Measurements from ENCODE around the gene FXYD3.

The FXYD3 gene

GRCh38 chr19:35155441-35155840, 39.8 kb downstream of the FXYD3 start:
- Histone ChIP-seq H3K36me3 (ENCODE audit: control insufficient read depth, insufficient read depth, low read length) (peaks cover 38% of the 10 kb centered on the region), H3K9ac (ENCODE audit: low read length) (peak overlapping the region; percentile 74), H3K4me1 (ENCODE audit: control insufficient read depth, insufficient read depth, low read length) (peaks cover 31% of the 10 kb centered on the region), H3K9me3 (ENCODE audit: control insufficient read depth, insufficient read depth, low read depth, low read length) (no peaks in the 10 kb centered on the region), H3K27me3 (ENCODE audit: control insufficient read depth, insufficient read depth, low read length) (no peaks in the 10 kb centered on the region), H3K4me3 (ENCODE audit: low read depth, low read length) (peak overlapping the region; percentile 81), H3K27ac (ENCODE audit: low read depth, low read length) (peak overlapping the region; percentile 18; the same call in 1 of the 2 replicates)

DNA sequence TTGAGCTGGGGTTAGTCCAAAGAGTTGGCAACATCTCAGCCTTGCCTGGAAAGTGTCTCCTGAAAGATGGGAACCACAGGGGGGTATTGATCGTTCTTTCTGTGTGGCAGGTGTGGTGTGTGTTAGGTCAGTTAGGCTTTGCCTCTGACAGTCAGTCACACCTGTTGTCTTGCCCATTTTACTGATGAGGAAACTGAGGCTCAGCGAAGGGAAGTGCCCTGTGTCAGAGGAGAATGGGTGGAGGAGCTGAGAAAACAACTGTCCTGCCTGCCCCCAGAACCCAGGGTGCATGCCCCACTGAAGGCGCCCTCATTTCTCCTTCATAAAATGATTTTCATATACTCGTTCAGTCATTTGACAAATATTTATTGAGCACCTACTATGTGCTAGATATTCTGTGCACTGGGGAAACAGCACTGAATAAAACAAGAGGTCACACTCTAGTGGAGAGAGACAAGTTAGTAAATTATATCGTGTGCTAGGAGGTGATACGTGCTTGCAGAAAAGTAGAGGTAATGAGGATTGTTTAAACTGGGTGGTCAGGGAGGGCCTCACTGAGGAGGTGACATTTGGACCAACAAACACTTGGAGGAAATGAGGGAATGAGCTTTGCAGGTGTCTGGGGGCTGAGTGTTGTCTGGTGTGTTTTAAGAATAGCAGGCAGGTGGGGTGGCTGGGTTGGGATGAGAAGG, 40.5 kb downstream of the FXYD3 start:
- Histone ChIP-seq H3K4me3 (ENCODE audit: low read depth, low read length) (peak overlapping the region; percentile 81), H3K27me3 (ENCODE audit: control insufficient read depth, insufficient read depth, low read length) (no peaks in the 10 kb centered on the region), H3K27ac (ENCODE audit: low read depth, low read length) (no peak overlapping the region), H3K9me3 (ENCODE audit: control insufficient read depth, insufficient read depth, low read depth, low read length) (no peaks in the 10 kb centered on the region), H3K36me3 (ENCODE audit: control insufficient read depth, insufficient read depth, low read length) (peaks cover 45% of the 10 kb centered on the region), H3K4me1 (ENCODE audit: control insufficient read depth, insufficient read depth, low read length) (peaks cover 24% of the 10 kb centered on the region), H3K9ac (ENCODE audit: low read length) (peak overlapping the region; percentile 74)

DNA sequence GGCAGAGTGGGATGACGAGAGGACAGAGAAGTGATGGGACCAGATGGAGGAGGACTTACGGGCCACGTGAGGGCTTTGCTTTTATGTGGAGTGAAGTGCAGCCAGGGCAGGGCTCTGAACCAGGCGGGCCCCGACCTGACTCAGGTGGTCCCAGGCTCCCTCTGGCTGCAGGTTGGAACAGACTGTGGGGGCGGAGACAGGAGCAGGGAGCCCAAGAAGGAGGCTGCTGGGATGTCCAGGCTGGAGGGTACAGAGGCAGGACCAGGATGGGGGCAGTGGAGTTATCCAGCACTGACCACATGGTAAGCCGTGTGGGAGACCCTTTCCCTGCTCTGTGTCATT, 41.0 kb downstream of the FXYD3 start:
- Histone ChIP-seq H3K9me3 (ENCODE audit: control insufficient read depth, insufficient read depth, low read depth, low read length) (no peaks in the 10 kb centered on the region), H3K4me1 (ENCODE audit: control insufficient read depth, insufficient read depth, low read length) (peaks cover 19% of the 10 kb centered on the region), H3K27me3 (ENCODE audit: control insufficient read depth, insufficient read depth, low read length) (no peaks in the 10 kb centered on the region), H3K27ac (ENCODE audit: low read depth, low read length) (no peak overlapping the region), H3K36me3 (ENCODE audit: control insufficient read depth, insufficient read depth, low read length) (peaks cover 51% of the 10 kb centered on the region), H3K4me3 (ENCODE audit: low read depth, low read length) (no peak overlapping the region), H3K9ac (ENCODE audit: low read length) (no peak overlapping the region)

DNA sequence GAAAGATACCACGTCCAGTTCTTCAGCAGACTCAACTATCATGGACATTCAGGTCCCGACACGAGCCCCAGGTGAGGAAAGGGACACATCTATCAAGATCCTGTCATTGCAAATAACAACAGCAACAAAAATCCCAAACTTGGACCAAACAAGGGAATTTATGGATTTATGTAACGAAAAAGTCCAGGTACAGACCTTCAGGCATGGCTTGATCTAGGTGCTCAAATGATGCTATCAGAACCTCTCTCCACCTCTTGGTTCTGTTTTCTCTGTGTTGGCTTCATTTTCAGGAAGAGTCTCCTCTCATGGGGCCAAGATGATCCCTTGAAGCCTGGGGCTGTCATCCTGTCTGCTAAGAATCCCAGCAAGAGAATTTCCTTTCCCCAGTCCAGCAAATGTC, 41.8 kb downstream of the FXYD3 start:
- Histone ChIP-seq H3K9ac (ENCODE audit: low read length) (no peak overlapping the region), H3K4me1 (ENCODE audit: control insufficient read depth, insufficient read depth, low read length) (peaks cover 17% of the 10 kb centered on the region), H3K27ac (ENCODE audit: low read depth, low read length) (no peak overlapping the region), H3K4me3 (ENCODE audit: low read depth, low read length) (no peak overlapping the region), H3K9me3 (ENCODE audit: control insufficient read depth, insufficient read depth, low read depth, low read length) (no peaks in the 10 kb centered on the region), H3K36me3 (ENCODE audit: control insufficient read depth, insufficient read depth, low read length) (peaks cover 58% of the 10 kb centered on the region), H3K27me3 (ENCODE audit: control insufficient read depth, insufficient read depth, low read length) (no peaks in the 10 kb centered on the region)

- Histone ChIP-seq H3K4me3 (ENCODE audit: low read depth, low read length) (no peak overlapping the region), H3K27me3 (ENCODE audit: control insufficient read depth, insufficient read depth, low read length) (no peaks in the 10 kb centered on the region), H3K4me1 (ENCODE audit: control insufficient read depth, insufficient read depth, low read length) (peaks cover 7% of the 10 kb centered on the region; the same call in 1 of the 2 replicates), H3K27ac (ENCODE audit: low read depth, low read length) (no peak overlapping the region), H3K9me3 (ENCODE audit: control insufficient read depth, insufficient read depth, low read depth, low read length) (peaks cover 15% of the 10 kb centered on the region; the same call in 1 of the 2 replicates), H3K36me3 (ENCODE audit: control insufficient read depth, insufficient read depth, low read length) (peaks cover 80% of the 10 kb centered on the region), H3K9ac (ENCODE audit: low read length) (no peak overlapping the region)
Observed at GRCh38 chr19:35159606-35160005, 44.0 kb downstream of the FXYD3 start.

DNA sequence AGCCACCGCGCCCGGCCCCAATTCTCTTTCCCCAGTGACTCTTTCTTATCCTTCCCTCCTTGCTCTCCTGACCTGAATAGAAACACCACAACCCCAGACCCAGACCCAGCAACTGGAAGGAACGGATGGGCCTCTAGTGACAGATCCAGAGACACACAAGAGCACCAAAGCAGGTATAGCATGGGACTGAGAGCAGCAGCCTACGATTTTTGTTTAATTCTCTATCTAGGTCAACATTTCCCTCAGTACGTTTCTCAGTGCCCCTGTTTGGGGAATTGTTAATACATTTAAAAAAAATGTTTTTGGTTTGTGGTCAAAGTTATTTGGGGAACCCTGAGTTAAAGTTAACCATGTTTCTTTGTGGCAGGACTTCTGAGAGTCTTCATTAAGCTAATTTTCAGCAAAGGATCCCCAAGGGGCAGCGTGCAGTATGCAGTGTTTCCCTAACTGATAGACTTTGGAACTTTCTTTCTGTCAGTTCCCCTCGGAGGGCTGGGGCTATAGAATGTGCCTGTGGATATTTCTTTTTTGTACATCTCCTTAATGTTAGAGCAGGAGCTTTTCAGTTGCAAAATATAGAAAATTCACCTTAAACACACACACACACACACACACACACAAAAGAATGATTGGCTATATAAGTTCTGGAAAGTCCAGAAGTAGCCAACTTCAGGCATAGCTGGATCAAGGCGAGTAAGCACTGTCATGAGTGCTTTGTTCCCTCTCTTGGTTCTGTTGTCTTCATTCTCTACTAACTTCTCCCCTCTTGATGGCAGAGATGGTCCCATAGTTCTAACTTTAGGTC, 45.2 kb downstream of the FXYD3 start:
- Histone ChIP-seq H3K27me3 (ENCODE audit: control insufficient read depth, insufficient read depth, low read length) (no peaks in the 10 kb centered on the region), H3K4me3 (ENCODE audit: low read depth, low read length) (no peak overlapping the region), H3K9me3 (ENCODE audit: control insufficient read depth, insufficient read depth, low read depth, low read length) (peaks cover 23% of the 10 kb centered on the region), H3K36me3 (ENCODE audit: control insufficient read depth, insufficient read depth, low read length) (peaks cover 92% of the 10 kb centered on the region), H3K27ac (ENCODE audit: low read depth, low read length) (no peak overlapping the region), H3K9ac (ENCODE audit: low read length) (no peak overlapping the region), H3K4me1 (ENCODE audit: control insufficient read depth, insufficient read depth, low read length) (peaks cover 2% of the 10 kb centered on the region; the same call in 1 of the 2 replicates)

DNA sequence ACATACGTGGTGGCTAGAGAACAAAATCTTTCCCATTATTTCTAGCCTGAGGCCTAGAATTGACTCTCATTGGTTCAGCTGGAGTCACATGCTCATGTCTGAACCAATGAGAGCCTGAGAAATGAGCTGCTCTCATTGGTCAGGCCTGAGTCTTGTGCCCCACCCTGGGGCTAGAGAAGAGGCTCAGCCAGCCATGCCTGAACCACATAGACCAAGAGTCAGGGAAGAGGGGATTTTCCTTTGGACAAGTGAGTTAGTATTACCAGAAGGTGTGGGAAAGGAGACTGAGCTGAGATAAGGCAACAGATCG, 45.8 kb downstream of the FXYD3 start:
- no peak overlapping the region for H3K9ac ChIP-seq (ENCODE audit: low read length)
- H3K4me1 ChIP-seq (ENCODE audit: control insufficient read depth, insufficient read depth, low read length): no peaks in the 10 kb centered on the region
- H3K9me3 ChIP-seq (ENCODE audit: control insufficient read depth, insufficient read depth, low read depth, low read length): peaks cover 28% of the 10 kb centered on the region
- H3K36me3 ChIP-seq (ENCODE audit: control insufficient read depth, insufficient read depth, low read length): peaks cover 98% of the 10 kb centered on the region
- H3K27me3 ChIP-seq (ENCODE audit: control insufficient read depth, insufficient read depth, low read length): no peaks in the 10 kb centered on the region
- H3K27ac ChIP-seq (ENCODE audit: low read depth, low read length): no peak overlapping the region
- no peak overlapping the region for H3K4me3 ChIP-seq (ENCODE audit: low read depth, low read length)

DNA sequence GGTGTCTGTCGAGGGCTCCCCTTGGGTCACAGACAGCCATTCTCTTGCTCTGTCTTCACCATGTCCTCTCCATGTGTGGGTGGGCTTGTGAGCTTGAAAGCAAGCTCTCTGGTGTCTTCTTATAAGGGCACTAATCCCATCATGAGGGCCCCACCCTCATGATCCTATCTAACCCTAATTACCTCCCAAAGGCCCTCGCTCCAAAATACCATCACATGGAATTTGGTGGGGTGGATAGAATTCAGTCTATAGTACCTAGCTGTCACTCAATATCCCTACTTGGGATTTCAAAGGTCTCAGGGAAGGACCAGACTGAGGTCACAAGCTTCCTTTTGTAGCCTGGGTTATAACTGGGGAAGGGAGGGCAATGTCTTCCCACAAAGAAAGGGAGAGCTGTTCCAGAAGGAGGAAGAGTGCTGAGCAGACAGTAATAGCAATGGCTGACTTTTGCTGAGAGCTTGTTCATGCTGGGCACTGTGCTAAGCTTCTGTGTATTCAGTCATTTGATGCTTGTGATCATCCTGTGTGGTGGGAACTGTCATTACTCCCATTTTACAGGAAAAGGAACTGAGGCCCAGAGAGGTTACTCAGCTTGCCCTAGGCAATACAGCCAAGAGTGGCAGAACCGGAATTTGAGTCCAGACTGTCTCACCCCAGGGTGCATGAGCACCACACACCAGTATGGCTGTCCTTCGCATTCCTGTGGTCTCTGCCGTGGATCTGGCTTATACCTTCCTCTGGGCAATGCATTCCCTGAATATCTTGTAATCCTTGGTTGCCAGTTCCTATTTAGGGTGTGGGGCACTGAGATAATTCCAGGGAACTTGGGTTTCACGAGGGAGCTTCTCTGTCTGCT, 47.1 kb downstream of the FXYD3 start:
- Histone ChIP-seq H3K27ac (ENCODE audit: low read depth, low read length) (no peak overlapping the region), H3K27me3 (ENCODE audit: control insufficient read depth, insufficient read depth, low read length) (no peaks in the 10 kb centered on the region), H3K4me3 (ENCODE audit: low read depth, low read length) (no peak overlapping the region), H3K9me3 (ENCODE audit: control insufficient read depth, insufficient read depth, low read depth, low read length) (peaks cover 31% of the 10 kb centered on the region), H3K4me1 (ENCODE audit: control insufficient read depth, insufficient read depth, low read length) (no peaks in the 10 kb centered on the region), H3K9ac (ENCODE audit: low read length) (no peak overlapping the region), H3K36me3 (ENCODE audit: control insufficient read depth, insufficient read depth, low read length) (peaks cover 100% of the 10 kb centered on the region)

- Histone ChIP-seq H3K9ac (ENCODE audit: low read length) (no peak overlapping the region), H3K4me1 (ENCODE audit: control insufficient read depth, insufficient read depth, low read length) (no peaks in the 10 kb centered on the region), H3K9me3 (ENCODE audit: control insufficient read depth, insufficient read depth, low read depth, low read length) (peaks cover 31% of the 10 kb centered on the region), H3K4me3 (ENCODE audit: low read depth, low read length) (no peak overlapping the region), H3K36me3 (ENCODE audit: control insufficient read depth, insufficient read depth, low read length) (peaks cover 96% of the 10 kb centered on the region), H3K27ac (ENCODE audit: low read depth, low read length) (no peak overlapping the region), H3K27me3 (ENCODE audit: control insufficient read depth, insufficient read depth, low read length) (no peaks in the 10 kb centered on the region)
Observed at GRCh38 chr19:35164418-35164817, 48.8 kb downstream of the FXYD3 start.

DNA sequence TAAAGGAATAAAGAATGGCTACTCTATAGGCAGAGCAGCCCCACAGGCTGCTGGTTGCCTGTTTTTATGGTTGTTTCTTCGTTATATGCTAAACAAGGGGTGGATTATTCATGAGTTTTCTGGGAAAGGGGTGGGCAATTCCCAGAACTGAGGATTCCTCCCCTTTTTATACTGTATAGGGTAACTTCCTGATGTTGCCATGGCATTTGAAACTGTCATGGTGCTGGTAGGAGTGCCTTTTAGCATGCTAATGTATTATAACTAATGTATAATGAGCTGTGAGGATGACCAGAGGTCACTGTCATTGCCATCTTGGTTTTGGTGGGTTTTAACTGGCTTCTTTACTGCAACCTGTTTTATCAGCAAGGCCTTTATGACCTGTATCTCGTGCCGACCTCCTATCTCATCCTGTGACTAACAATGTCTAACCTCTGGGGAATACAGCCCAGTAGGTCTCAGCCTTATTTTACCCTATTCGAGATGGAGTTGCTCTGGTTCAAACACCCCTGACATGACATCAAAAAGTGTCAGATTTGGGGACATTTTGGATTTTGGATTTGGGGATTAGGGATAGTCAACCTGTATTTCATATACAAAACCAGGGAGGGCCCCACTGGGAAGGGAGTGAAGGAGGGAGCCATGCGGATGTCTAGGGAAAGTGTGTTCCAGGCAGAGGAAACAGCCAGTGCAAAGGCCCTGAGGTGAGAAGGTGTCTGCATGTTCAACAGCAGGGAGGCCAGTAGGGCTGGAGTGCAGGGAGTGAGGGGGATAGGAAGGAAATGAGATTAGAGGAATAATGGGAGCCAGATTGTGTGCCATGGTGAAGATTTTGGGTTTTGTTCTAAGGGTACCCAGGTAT, 49.8 kb downstream of the FXYD3 start:
- Histone ChIP-seq H3K9me3 (ENCODE audit: control insufficient read depth, insufficient read depth, low read depth, low read length) (peaks cover 31% of the 10 kb centered on the region), H3K4me1 (ENCODE audit: control insufficient read depth, insufficient read depth, low read length) (no peaks in the 10 kb centered on the region), H3K27me3 (ENCODE audit: control insufficient read depth, insufficient read depth, low read length) (no peaks in the 10 kb centered on the region), H3K27ac (ENCODE audit: low read depth, low read length) (no peak overlapping the region), H3K9ac (ENCODE audit: low read length) (no peak overlapping the region), H3K4me3 (ENCODE audit: low read depth, low read length) (no peak overlapping the region), H3K36me3 (ENCODE audit: control insufficient read depth, insufficient read depth, low read length) (peaks cover 95% of the 10 kb centered on the region)

Measured in HUES6 (cell line).